ENCODE data around the gene FAM118B. TPM values are rescaled to one million over a fixed set of nuclear protein-coding genes. Genes with fewer than 3 reads are reported as not detected.

The FAM118B gene
- total RNA-seq, 2 donors from 2014 or later, result 16.0 to 16.3 TPM

- no peak overlapping the region for H3K4me3 ChIP-seq
- no peaks in the 10 kb centered on the region for H3K27me3 ChIP-seq
- H3K4me1 ChIP-seq, result peaks cover 0 to 25% of the 10 kb centered on the region in 2 donors
- no peak for DNase-seq (ENCODE audit: low spot score)
- H3K36me3 ChIP-seq, result peaks cover 12% of the 10 kb centered on the region
- no peak overlapping the region for H3K27ac ChIP-seq
- no peaks in the 10 kb centered on the region for H3K9me3 ChIP-seq
- TF ChIP-seq CTCF (IDR thresholded peaks at IDR 0.05), result no peak
These were observed 69.7 kb downstream of the FAM118B start for GRCh38 chr11:126281245-126281644.

GRCh38 chr11:126281666-126282175, 70.1 kb downstream of the FAM118B start:
- Histone ChIP-seq H3K9me3 (no peaks in the 10 kb centered on the region), H3K4me1 (peaks cover 0 to 25% of the 10 kb centered on the region in 2 donors), H3K27ac (peak overlapping the region; percentile 81 to 89), H3K36me3 (peaks cover 10% of the 10 kb centered on the region), H3K27me3 (no peaks in the 10 kb centered on the region), H3K4me3 (peak overlapping the region in 1 of 2 donors; percentile 73)
- TF ChIP-seq CTCF (IDR thresholded peaks at IDR 0.05), result no peak
- DNase-seq (ENCODE audit: low spot score), result no peak

- Histone ChIP-seq H3K27ac (peak overlapping the region; percentile 81 to 89), H3K4me3 (peak overlapping the region; percentile 69 to 73), H3K27me3 (no peaks in the 10 kb centered on the region), H3K9me3 (no peaks in the 10 kb centered on the region), H3K36me3 (peaks cover 4% of the 10 kb centered on the region), H3K4me1 (peaks cover 0 to 25% of the 10 kb centered on the region in 2 donors)
- peak; percentile 74 for DNase-seq (ENCODE audit: low spot score)
- no peak for TF ChIP-seq CTCF (IDR thresholded peaks at IDR 0.05)
These were observed 70.8 kb downstream of the FAM118B start for GRCh38 chr11:126282361-126282735.

- no peaks in the 10 kb centered on the region for H3K27me3 ChIP-seq
- no peaks in the 10 kb centered on the region for H3K9me3 ChIP-seq
- peak within 1 kb of the TSS; percentile 69 to 73 for H3K4me3 ChIP-seq
- no peak for DNase-seq (ENCODE audit: low spot score)
- peak within 1 kb of the TSS; percentile 81 to 89 for H3K27ac ChIP-seq
- peaks cover 0 to 25% of the 10 kb centered on the region in 2 donors for H3K4me1 ChIP-seq
- no peak for TF ChIP-seq CTCF (IDR thresholded peaks at IDR 0.05)
- H3K36me3 ChIP-seq, result no peaks in the 10 kb centered on the region
These were observed 71.4 kb downstream of the FAM118B start, which contains the start of gene TIRAP for GRCh38 chr11:126282736-126283591. Gene TIRAP (plus strand): TSS chr11:126283093. CDS start chr11:126290895, 7,802 bp downstream.

- H3K36me3 ChIP-seq, result peaks cover 5% of the 10 kb centered on the region
- peak; percentile 72 for DNase-seq (ENCODE audit: low spot score)
- H3K4me1 ChIP-seq, result peaks cover 0 to 25% of the 10 kb centered on the region in 2 donors
- TF ChIP-seq CTCF (IDR thresholded peaks at IDR 0.05), result no peak
- H3K27ac ChIP-seq, result no peak overlapping the region
- H3K4me3 ChIP-seq, result no peak overlapping the region
- no peaks in the 10 kb centered on the region for H3K9me3 ChIP-seq
- H3K27me3 ChIP-seq, result no peaks in the 10 kb centered on the region
These were observed 73.2 kb downstream of the FAM118B start for GRCh38 chr11:126284829-126285228.
